ENCODE results near the gene GALNT14.

GRCh38 chr2:30912056-30912455 is 226.2 kb downstream of the GALNT14 start:
- TF ChIP-seq EZH2 (IDR thresholded peaks at IDR 0.05; ENCODE audit: low read length, missing control alignments) = no peak
- TF ChIP-seq, protein P1, sequence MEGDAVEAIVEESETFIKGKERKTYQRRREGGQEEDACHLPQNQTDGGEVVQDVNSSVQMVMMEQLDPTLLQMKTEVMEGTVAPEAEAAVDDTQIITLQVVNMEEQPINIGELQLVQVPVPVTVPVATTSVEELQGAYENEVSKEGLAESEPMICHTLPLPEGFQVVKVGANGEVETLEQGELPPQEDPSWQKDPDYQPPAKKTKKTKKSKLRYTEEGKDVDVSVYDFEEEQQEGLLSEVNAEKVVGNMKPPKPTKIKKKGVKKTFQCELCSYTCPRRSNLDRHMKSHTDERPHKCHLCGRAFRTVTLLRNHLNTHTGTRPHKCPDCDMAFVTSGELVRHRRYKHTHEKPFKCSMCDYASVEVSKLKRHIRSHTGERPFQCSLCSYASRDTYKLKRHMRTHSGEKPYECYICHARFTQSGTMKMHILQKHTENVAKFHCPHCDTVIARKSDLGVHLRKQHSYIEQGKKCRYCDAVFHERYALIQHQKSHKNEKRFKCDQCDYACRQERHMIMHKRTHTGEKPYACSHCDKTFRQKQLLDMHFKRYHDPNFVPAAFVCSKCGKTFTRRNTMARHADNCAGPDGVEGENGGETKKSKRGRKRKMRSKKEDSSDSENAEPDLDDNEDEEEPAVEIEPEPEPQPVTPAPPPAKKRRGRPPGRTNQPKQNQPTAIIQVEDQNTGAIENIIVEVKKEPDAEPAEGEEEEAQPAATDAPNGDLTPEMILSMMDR (conservative IDR thresholded peaks at IDR 0.05 in 1 of 2, IDR thresholded peaks at IDR 0.05 in 1 of 2; ENCODE audit: low read depth in 1 of 2, low read length in 2 of 2) = no peak

All from fibroblast of lung (primary cell).